SK-N-SH (cell line): ENCODE data around the gene RMDN2. TPM values are rescaled to one million over a fixed set of nuclear protein-coding genes. Genes with fewer than 3 reads are reported as not detected.

Experiments
- CTCF ChIA-PET: fragments of 300-600, 350-600 bp; formaldehyde crosslinking; extraction: SDS; loops from one replicate; lab custom pipeline; 2021; lab: Yijun Ruan, JAX
- POLR2A ChIA-PET: fragments of 350-600 bp; sonication (Branson Sonifier 250); formaldehyde crosslinking; extraction: SDS; loops from one replicate; lab custom pipeline; 2020; ENCODE audit warnings: antibody characterized with exemption, inconsistent platforms; lab: Yijun Ruan, JAX
- DNase-seq: peaks from one replicate; pipeline ENCODE4 v3.0.0; 2012
- H2AFZ ChIP-seq: fragments of 200-600 bp; sonication (generic); 2 replicates; pipeline ENCODE4 v1.8.1; 2016; ENCODE audit warnings: antibody characterized with exemption, mild to moderate bottlenecking, low read depth
- H3F3A ChIP-seq: fragments of 200-600 bp; sonication (generic); replicated peaks from 2 replicates; pipeline ENCODE3; 2016; ENCODE audit warnings: antibody characterized with exemption, mild to moderate bottlenecking; ENCODE audit not compliant: insufficient read depth
- H3K27ac ChIP-seq, 2 experiments: fragments of 200-500 bp in 1 of 2; fragments of 200-600 bp in 1 of 2; sonication (Bioruptor generic) in 1 of 2; sonication (generic), shearing (Covaris generic) in 1 of 2; 2 replicates each; pipeline versions ENCODE4 v1.5.1 to v1.6.1; 2014 to 2016; ENCODE audit warnings: low read depth in 2 of 2, inconsistent platforms in 1 of 2, low read length in 1 of 2, mild to moderate bottlenecking in 1 of 2, mixed read lengths in 1 of 2
- H3K27me3 ChIP-seq: fragments of 200-600 bp; sonication (generic), shearing (Covaris generic); 2 replicates; pipeline ENCODE4 v1.6.1; 2016; ENCODE audit warnings: mixed run types; ENCODE audit not compliant: insufficient read depth
- H3K36me3 ChIP-seq, 2 experiments: fragments of 200-500 bp in 1 of 2; fragments of 200-600 bp in 1 of 2; sonication (Bioruptor generic) in 1 of 2; sonication (generic) in 1 of 2; replicated peaks in 1 of 2; 2 replicates each; pipeline versions ENCODE3 to v1.5.1; 2014 to 2016; ENCODE audit warnings: low read length in 1 of 2, mild to moderate bottlenecking in 1 of 2; ENCODE audit not compliant: insufficient read depth in 2 of 2, control insufficient read depth in 1 of 2
- H3K4me1 ChIP-seq, 2 experiments: fragments of 200-500 bp in 1 of 2; fragments of 200-600 bp in 1 of 2; sonication (Bioruptor generic) in 1 of 2; sonication (generic), shearing (Covaris generic) in 1 of 2; 2 replicates each; pipeline versions ENCODE4 v1.5.1 to v1.6.1; 2014 to 2016; ENCODE audit warnings: low read depth in 1 of 2, low read length in 1 of 2, mixed run types in 1 of 2; ENCODE audit not compliant: insufficient read depth in 2 of 2, control insufficient read depth in 1 of 2
- H3K4me2 ChIP-seq: fragments of 200-600 bp; sonication (generic), shearing (Covaris generic); 2 replicates; pipeline ENCODE4 v1.6.1; 2017; ENCODE audit warnings: mixed run types
- H3K4me3 ChIP-seq, 2 experiments: fragments of 200-500 bp in 1 of 2; fragments of 200-600 bp in 1 of 2; sonication (Bioruptor generic) in 1 of 2; sonication (generic), shearing (Covaris generic) in 1 of 2; 2 replicates each; pipeline versions ENCODE4 v1.5.1 to v1.8.1; 2014 to 2016; ENCODE audit warnings: low read depth in 2 of 2, inconsistent platforms in 1 of 2, low read length in 1 of 2, mild to moderate bottlenecking in 1 of 2, mixed read lengths in 1 of 2, moderate library complexity in 1 of 2
- H3K79me2 ChIP-seq: fragments of 200-600 bp; sonication (generic); 2 replicates; pipeline ENCODE4 v1.8.1; 2017; ENCODE audit warnings: mild to moderate bottlenecking; ENCODE audit not compliant: insufficient read depth
- H3K9ac ChIP-seq: fragments of 200-600 bp; sonication (generic); 2 replicates; pipeline ENCODE4 v1.6.1; 2017; ENCODE audit warnings: mixed run types
- H3K9me2 ChIP-seq: fragments of 200-600 bp; sonication (generic); 2 replicates; pipeline ENCODE4 v1.6.1; 2017; ENCODE audit warnings: mixed run types
- H3K9me3 ChIP-seq: fragments of 200-600 bp; sonication (generic); 2 replicates; pipeline ENCODE4 v1.6.1; 2017; ENCODE audit warnings: mixed run types, mild to moderate bottlenecking, moderate library complexity
- H4K20me1 ChIP-seq: fragments of 200-600 bp; sonication (generic); 2 replicates; pipeline ENCODE4 v1.6.1; 2017; ENCODE audit warnings: mild to moderate bottlenecking, mixed run types; ENCODE audit not compliant: insufficient read depth
- ELF1 ChIP-seq: IDR thresholded peaks from 2 replicates; pipeline ENCODE4 v1.4.0; 2012
- FOXJ3 ChIP-seq: sonication (generic); formaldehyde crosslinking; IDR thresholded peaks from 2 replicates; pipeline ENCODE4 v1.5.1; 2020; ENCODE audit warnings: mild to moderate bottlenecking, missing genetic modification reagents
- MAX ChIP-seq: IDR thresholded peaks from 2 replicates; pipeline ENCODE4 v1.4.0; 2012; ENCODE audit warnings: low read depth
- MXI1 ChIP-seq: IDR thresholded peaks from 2 replicates; pipeline ENCODE4 v1.6.1; 2012; ENCODE audit warnings: mild to moderate bottlenecking, low read depth, low read length, improper control_type of control experiment
- RAD21 ChIP-seq: IDR thresholded peaks from 2 replicates; pipeline ENCODE4 v1.6.1; 2012; ENCODE audit warnings: mild to moderate bottlenecking, low read length
- RCOR1 ChIP-seq: fragments of 150-350 bp; IDR thresholded peaks from 2 replicates; pipeline ENCODE4 v1.6.1; 2017; ENCODE audit warnings: antibody characterized with exemption, low read length
- RFX5 ChIP-seq: IDR thresholded peaks from 2 replicates; pipeline ENCODE4 v1.6.1; 2012; ENCODE audit warnings: mild to moderate bottlenecking, improper control_type of control experiment, low read length
- SIN3A ChIP-seq: IDR thresholded peaks from 2 replicates; pipeline ENCODE4 v1.6.1; 2012; ENCODE audit warnings: low read depth, mild to moderate bottlenecking, low read length, moderate library complexity, borderline replicate concordance
- SMC3 ChIP-seq: IDR thresholded peaks from 2 replicates; pipeline ENCODE4 v1.6.1; 2012; ENCODE audit warnings: low read depth, low read length, improper control_type of control experiment
- TEAD4 ChIP-seq: IDR thresholded peaks from 2 replicates; pipeline ENCODE4 v1.4.0; 2012; ENCODE audit warnings: mild to moderate bottlenecking, borderline replicate concordance; ENCODE audit not compliant: insufficient read depth
- YY1 ChIP-seq: IDR thresholded peaks from 2 replicates; pipeline ENCODE4 v1.4.0; 2012; ENCODE audit warnings: low read depth, mild to moderate bottlenecking
- WGBS: methylation state at CpG from one replicate; pipeline ENCODE4 v1.1.6; 2017; ENCODE audit warnings: low lambda C conversion rate; 5-methylcytosine and 5-hydroxymethylcytosine counted together
- polyA plus RNA-seq, 3 experiments: library from polyadenylated mRNA; depleted of rRNA; stranded (reverse); fragments of >200 nt; gene quantifications; 2 replicates each; pipeline ENCODE4 v1.2.3, GENCODE V29; 2012
- TF ChIP-seq, protein P1 (sequence below): IDR thresholded peaks from 2 replicates; pipeline ENCODE4 v1.4.0; 2012; ENCODE audit warnings: low read depth, borderline replicate concordance
- TF ChIP-seq, protein P2 (sequence below): fragments of 200-600 bp; sonication (generic); IDR thresholded peaks from 2 replicates; pipeline ENCODE4 v1.6.1; 2017; ENCODE audit warnings: antibody characterized with exemption, mild to moderate bottlenecking, moderate library complexity
- TF ChIP-seq, protein P3 (sequence below): IDR thresholded peaks from 2 replicates; pipeline ENCODE4 v1.6.1; 2012; ENCODE audit warnings: mild to moderate bottlenecking, low read depth, low read length, moderate library complexity
- TF ChIP-seq, protein P4 (sequence below): fragments of 150-350 bp; IDR thresholded peaks from 2 replicates; pipeline ENCODE4 v1.6.1; 2017; ENCODE audit warnings: antibody characterized with exemption, low read length, low read depth, borderline replicate concordance

The RMDN2 gene
- polyA plus RNA-seq, 1 of the 3 experiments (the other 2 are of a cell fraction): 7.3 TPM

GRCh38 chr2:37984589-37984988 lies 59.5 kb downstream of the RMDN2 start:
- Histone ChIP-seq H3K79me2 (no peaks in the 10 kb centered on the region), H2AFZ (no peak overlapping the region), H3K9me2 (no peaks in the 10 kb centered on the region), H3K27me3 (no peaks in the 10 kb centered on the region), H3K9ac (no peak overlapping the region), H3K36me3 (peaks cover 0 to 19% of the 10 kb centered on the region in 2 experiments), H3K4me3 (no peak overlapping the region), H3K4me1 (peaks cover 0 to 3% of the 10 kb centered on the region in 2 experiments; a peak in 2 of 4 replicates), H3K27ac (no peak overlapping the region; a peak in 1 of 4 replicates)
- POLR2A ChIA-PET: no interaction called here
- TF ChIP-seq MAX (no peak), FOXJ3 (CRISPR knock-in tag) (no peak), RAD21 (peak; percentile 78), RCOR1 (no peak), SMC3 (peak; percentile 47; the same call in 1 of the 2 replicates)
- TF ChIP-seq, protein P1, sequence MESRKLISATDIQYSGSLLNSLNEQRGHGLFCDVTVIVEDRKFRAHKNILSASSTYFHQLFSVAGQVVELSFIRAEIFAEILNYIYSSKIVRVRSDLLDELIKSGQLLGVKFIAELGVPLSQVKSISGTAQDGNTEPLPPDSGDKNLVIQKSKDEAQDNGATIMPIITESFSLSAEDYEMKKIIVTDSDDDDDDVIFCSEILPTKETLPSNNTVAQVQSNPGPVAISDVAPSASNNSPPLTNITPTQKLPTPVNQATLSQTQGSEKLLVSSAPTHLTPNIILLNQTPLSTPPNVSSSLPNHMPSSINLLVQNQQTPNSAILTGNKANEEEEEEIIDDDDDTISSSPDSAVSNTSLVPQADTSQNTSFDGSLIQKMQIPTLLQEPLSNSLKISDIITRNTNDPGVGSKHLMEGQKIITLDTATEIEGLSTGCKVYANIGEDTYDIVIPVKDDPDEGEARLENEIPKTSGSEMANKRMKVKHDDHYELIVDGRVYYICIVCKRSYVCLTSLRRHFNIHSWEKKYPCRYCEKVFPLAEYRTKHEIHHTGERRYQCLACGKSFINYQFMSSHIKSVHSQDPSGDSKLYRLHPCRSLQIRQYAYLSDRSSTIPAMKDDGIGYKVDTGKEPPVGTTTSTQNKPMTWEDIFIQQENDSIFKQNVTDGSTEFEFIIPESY: no peak
- TF ChIP-seq, protein P2, sequence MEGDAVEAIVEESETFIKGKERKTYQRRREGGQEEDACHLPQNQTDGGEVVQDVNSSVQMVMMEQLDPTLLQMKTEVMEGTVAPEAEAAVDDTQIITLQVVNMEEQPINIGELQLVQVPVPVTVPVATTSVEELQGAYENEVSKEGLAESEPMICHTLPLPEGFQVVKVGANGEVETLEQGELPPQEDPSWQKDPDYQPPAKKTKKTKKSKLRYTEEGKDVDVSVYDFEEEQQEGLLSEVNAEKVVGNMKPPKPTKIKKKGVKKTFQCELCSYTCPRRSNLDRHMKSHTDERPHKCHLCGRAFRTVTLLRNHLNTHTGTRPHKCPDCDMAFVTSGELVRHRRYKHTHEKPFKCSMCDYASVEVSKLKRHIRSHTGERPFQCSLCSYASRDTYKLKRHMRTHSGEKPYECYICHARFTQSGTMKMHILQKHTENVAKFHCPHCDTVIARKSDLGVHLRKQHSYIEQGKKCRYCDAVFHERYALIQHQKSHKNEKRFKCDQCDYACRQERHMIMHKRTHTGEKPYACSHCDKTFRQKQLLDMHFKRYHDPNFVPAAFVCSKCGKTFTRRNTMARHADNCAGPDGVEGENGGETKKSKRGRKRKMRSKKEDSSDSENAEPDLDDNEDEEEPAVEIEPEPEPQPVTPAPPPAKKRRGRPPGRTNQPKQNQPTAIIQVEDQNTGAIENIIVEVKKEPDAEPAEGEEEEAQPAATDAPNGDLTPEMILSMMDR: peak; percentile 59
- TF ChIP-seq, all 33 proteins: peak for 3
- H3F3A ChIP-seq: no peaks in the 10 kb centered on the region
- CTCF ChIA-PET: interaction anchor here (0.7 to 3.9 kb wide), 29 partner anchors 9 to 589 kb away, joined by 3 to 59 read pairs (median 4); partner anchors contain the start of gene CYP1B1
- no peaks in the 10 kb centered on the region for H4K20me1 ChIP-seq
- H3K4me2 ChIP-seq: no peak overlapping the region
- no peaks in the 10 kb centered on the region for H3K9me3 ChIP-seq
- no peak for DNase-seq

- H3F3A ChIP-seq: no peaks in the 10 kb centered on the region
- ChIA-PET POLR2A (no interaction called here), CTCF (interaction anchor here (0.7 to 3.9 kb wide), 26 partner anchors 9 to 440 kb away, joined by 3 to 59 read pairs (median 4); partner anchors contain the start of gene CYP1B1)
- H3K27me3 ChIP-seq: no peaks in the 10 kb centered on the region
- peaks cover 0 to 19% of the 10 kb centered on the region in 2 experiments for H3K36me3 ChIP-seq
- no peaks in the 10 kb centered on the region for H3K9me3 ChIP-seq
- no peak overlapping the region for H3K9ac ChIP-seq
- H2AFZ ChIP-seq: no peak overlapping the region
- no peaks in the 10 kb centered on the region for H3K9me2 ChIP-seq
- DNase-seq: no peak
- H3K79me2 ChIP-seq: no peaks in the 10 kb centered on the region
- no peaks in the 10 kb centered on the region for H4K20me1 ChIP-seq
- TF ChIP-seq, protein P3, sequence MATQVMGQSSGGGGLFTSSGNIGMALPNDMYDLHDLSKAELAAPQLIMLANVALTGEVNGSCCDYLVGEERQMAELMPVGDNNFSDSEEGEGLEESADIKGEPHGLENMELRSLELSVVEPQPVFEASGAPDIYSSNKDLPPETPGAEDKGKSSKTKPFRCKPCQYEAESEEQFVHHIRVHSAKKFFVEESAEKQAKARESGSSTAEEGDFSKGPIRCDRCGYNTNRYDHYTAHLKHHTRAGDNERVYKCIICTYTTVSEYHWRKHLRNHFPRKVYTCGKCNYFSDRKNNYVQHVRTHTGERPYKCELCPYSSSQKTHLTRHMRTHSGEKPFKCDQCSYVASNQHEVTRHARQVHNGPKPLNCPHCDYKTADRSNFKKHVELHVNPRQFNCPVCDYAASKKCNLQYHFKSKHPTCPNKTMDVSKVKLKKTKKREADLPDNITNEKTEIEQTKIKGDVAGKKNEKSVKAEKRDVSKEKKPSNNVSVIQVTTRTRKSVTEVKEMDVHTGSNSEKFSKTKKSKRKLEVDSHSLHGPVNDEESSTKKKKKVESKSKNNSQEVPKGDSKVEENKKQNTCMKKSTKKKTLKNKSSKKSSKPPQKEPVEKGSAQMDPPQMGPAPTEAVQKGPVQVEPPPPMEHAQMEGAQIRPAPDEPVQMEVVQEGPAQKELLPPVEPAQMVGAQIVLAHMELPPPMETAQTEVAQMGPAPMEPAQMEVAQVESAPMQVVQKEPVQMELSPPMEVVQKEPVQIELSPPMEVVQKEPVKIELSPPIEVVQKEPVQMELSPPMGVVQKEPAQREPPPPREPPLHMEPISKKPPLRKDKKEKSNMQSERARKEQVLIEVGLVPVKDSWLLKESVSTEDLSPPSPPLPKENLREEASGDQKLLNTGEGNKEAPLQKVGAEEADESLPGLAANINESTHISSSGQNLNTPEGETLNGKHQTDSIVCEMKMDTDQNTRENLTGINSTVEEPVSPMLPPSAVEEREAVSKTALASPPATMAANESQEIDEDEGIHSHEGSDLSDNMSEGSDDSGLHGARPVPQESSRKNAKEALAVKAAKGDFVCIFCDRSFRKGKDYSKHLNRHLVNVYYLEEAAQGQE: no peak
- TF ChIP-seq YY1: no peak
- TF ChIP-seq, protein P2: no peak
- no peak for TF ChIP-seq RFX5
- no peak for TF ChIP-seq TEAD4
- TF ChIP-seq, protein P4, sequence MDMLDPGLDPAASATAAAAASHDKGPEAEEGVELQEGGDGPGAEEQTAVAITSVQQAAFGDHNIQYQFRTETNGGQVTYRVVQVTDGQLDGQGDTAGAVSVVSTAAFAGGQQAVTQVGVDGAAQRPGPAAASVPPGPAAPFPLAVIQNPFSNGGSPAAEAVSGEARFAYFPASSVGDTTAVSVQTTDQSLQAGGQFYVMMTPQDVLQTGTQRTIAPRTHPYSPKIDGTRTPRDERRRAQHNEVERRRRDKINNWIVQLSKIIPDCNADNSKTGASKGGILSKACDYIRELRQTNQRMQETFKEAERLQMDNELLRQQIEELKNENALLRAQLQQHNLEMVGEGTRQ: no peak
- no peak for TF ChIP-seq MXI1
- no peak for TF ChIP-seq ELF1
- no peak for TF ChIP-seq SIN3A
- H3K4me1 ChIP-seq: peaks cover 0 to 3% of the 10 kb centered on the region in 2 experiments; a peak in 2 of 4 replicates
- WGBS: 43% methylated on average over 1 of the region's 1 CpG
- no peak overlapping the region for H3K4me3 ChIP-seq
- no peak overlapping the region for H3K4me2 ChIP-seq
- no peak overlapping the region for H3K27ac ChIP-seq
Measured at GRCh38 chr2:37985333-37985732, 60.2 kb downstream of the RMDN2 start.
